ENCODE data around the gene PAQR8.

Gene PAQR8

GRCh38 chr6:52347818-52348217, 14.1 kb upstream of the PAQR8 start:
- no peak for DNase-seq

GRCh38 chr6:52351879-52352238, 10.1 kb upstream of the PAQR8 start:
- no peak for DNase-seq

- peak; percentile 9 to 65 (median 29) for DNase-seq
Measured at GRCh38 chr6:52352239-52353018, 9.5 kb upstream of the PAQR8 start.

GRCh38 chr6:52356017-52356416, 5.9 kb upstream of the PAQR8 start:
- no peak for DNase-seq

- DNase-seq: no peak
Measured at GRCh38 chr6:52359403-52359802, 2.5 kb upstream of the PAQR8 start.

- DNase-seq: no peak
Measured at GRCh38 chr6:52360028-52360427, 1.9 kb upstream of the PAQR8 start.

GRCh38 chr6:52360601-52361413, 1.1 kb upstream of the PAQR8 start:
- DNase-seq: no peak

GRCh38 chr6:52361414-52361944, 472 bp upstream of the PAQR8 start:
- no peak for DNase-seq

GRCh38 chr6:52362443-52363227, 684 bp downstream of the PAQR8 start:
- DNase-seq: peak in 2 of 3 experiments; percentile 66 to 68

GRCh38 chr6:52363228-52363867, 1.4 kb downstream of the PAQR8 start:
- no peak for DNase-seq

GRCh38 chr6:52364480-52365166, 2.7 kb downstream of the PAQR8 start:
- no peak for DNase-seq

- DNase-seq: no peak
Measured at GRCh38 chr6:52365317-52365716, 3.4 kb downstream of the PAQR8 start.

- DNase-seq: no peak
Measured at GRCh38 chr6:52365866-52366540, 4.1 kb downstream of the PAQR8 start.

- DNase-seq: no peak
Measured at GRCh38 chr6:52368002-52368401, 6.1 kb downstream of the PAQR8 start.

GRCh38 chr6:52369234-52369633, 7.3 kb downstream of the PAQR8 start:
- DNase-seq: no peak

- DNase-seq: no peak
Measured at GRCh38 chr6:52371656-52372191, 9.8 kb downstream of the PAQR8 start.

GRCh38 chr6:52373151-52373690, 11.3 kb downstream of the PAQR8 start:
- DNase-seq: no peak

GRCh38 chr6:52374247-52374646, 12.3 kb downstream of the PAQR8 start:
- no peak for DNase-seq

GRCh38 chr6:52375780-52376556, 14.0 kb downstream of the PAQR8 start:
- DNase-seq: no peak

GRCh38 chr6:52376763-52377162, 14.8 kb downstream of the PAQR8 start:
- no peak for DNase-seq
